ENCODE measurements around the gene MTOR. TPM values are rescaled to one million over a fixed set of nuclear protein-coding genes. Genes with fewer than 3 reads are reported as not detected.

The MTOR gene
- total RNA-seq, 6 donors from 2014 or later, result 27.5 to 61.0 (median 33.1) TPM

DNA sequence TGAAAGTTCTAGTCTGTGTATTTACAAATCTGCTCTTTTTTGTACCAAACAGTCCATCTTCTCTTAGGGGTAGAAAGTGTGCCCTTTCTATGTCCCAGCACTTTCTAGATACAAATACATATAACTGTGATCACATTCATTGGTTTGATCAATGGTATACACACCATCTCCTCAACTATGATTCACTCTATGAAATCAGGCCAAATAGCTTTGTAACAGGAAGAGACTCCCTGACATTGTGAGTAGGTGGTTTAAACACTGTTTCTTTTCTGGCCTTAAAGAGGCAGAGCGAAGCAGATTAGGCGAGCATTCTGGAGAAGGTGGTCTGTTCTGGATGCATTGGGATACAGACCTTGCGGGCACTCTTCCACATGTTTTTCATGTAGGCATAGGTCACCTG lies 123.4 kb downstream of the MTOR start:
- Histone ChIP-seq H3K4me1 (no peaks in the 10 kb centered on the region), H3K27ac (no peak overlapping the region), H3K9me3 (no peaks in the 10 kb centered on the region), H3K27me3 (no peaks in the 10 kb centered on the region), H3K36me3 (peaks cover 0 to 74% (median 50%) of the 10 kb centered on the region in 4 donors), H3K4me3 (no peak overlapping the region)
- DNase-seq (no peak), ATAC-seq (ENCODE audit: low FRiP score in 2 of 2) (no peak)
- WGBS, 2 donors, result 95 to 96% methylated on average over 3 of the region's 3 CpGs
- TF ChIP-seq POLR2AphosphoS5 (IDR thresholded peaks at IDR 0.05) (no peak), POLR2A (IDR thresholded peaks at IDR 0.05) (no peak), EP300 (IDR thresholded peaks at IDR 0.05) (no peak)
- TF ChIP-seq, protein P1, sequence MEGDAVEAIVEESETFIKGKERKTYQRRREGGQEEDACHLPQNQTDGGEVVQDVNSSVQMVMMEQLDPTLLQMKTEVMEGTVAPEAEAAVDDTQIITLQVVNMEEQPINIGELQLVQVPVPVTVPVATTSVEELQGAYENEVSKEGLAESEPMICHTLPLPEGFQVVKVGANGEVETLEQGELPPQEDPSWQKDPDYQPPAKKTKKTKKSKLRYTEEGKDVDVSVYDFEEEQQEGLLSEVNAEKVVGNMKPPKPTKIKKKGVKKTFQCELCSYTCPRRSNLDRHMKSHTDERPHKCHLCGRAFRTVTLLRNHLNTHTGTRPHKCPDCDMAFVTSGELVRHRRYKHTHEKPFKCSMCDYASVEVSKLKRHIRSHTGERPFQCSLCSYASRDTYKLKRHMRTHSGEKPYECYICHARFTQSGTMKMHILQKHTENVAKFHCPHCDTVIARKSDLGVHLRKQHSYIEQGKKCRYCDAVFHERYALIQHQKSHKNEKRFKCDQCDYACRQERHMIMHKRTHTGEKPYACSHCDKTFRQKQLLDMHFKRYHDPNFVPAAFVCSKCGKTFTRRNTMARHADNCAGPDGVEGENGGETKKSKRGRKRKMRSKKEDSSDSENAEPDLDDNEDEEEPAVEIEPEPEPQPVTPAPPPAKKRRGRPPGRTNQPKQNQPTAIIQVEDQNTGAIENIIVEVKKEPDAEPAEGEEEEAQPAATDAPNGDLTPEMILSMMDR (IDR thresholded peaks at IDR 0.05), result no peak

DNA sequence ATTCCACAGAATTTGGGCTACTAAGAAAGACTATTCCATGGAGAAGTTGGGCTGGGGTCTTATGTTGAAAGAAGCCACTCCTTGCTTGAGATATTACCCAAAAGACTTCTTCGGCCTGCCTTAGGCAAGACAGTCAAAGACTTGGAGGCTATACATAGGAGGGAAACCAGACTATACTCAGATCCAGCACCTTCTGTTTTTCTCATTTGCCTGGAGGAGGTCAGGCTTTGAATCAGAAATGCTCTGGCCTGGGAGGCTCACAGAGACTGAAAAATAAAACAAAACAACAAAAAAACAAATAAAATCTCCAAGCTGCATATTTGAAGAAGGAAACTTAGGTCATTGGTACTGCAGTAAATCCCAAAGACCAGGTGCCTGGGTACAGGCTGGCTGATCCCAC lies 124.3 kb downstream of the MTOR start:
- no peak overlapping the region for H3K27ac ChIP-seq
- 94 to 96% methylated on average over 1 of the region's 1 CpG for WGBS, 2 donors
- H3K27me3 ChIP-seq, result no peaks in the 10 kb centered on the region
- no peaks in the 10 kb centered on the region for H3K4me1 ChIP-seq
- H3K9me3 ChIP-seq, result no peaks in the 10 kb centered on the region
- TF ChIP-seq, protein P1 (IDR thresholded peaks at IDR 0.05), result no peak
- no peak for TF ChIP-seq EP300 (IDR thresholded peaks at IDR 0.05)
- no peak for TF ChIP-seq POLR2AphosphoS5 (IDR thresholded peaks at IDR 0.05)
- no peak for TF ChIP-seq POLR2A (IDR thresholded peaks at IDR 0.05)
- DNase-seq (no peak), ATAC-seq (ENCODE audit: low FRiP score in 2 of 2) (no peak)
- H3K4me3 ChIP-seq, result no peak overlapping the region
- peaks cover 0 to 74% (median 53%) of the 10 kb centered on the region in 4 donors for H3K36me3 ChIP-seq

DNA sequence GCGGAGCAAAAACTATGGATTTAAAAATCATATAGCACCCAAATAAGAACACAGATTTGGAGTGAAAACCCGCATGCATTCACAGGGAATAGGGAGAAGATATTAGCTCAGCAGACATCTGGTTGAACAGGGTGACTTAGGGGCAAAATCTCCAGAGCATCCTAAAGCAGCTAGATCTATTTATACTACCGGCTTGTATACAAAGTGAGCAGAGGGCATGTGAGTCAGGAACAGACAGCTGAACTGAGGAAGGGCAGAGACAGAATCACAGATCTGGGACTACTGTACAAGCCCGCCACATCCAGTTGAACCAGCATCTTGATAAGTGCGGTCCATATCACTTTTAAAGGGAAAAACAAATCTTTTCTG lies 127.5 kb downstream of the MTOR start:
- peaks cover 16 to 91% (median 69%) of the 10 kb centered on the region in 4 donors for H3K36me3 ChIP-seq
- no peaks in the 10 kb centered on the region for H3K4me1 ChIP-seq
- no peak for ATAC-seq (ENCODE audit: low FRiP score in 2 of 2)
- no peak for DNase-seq
- 87 to 94% methylated on average over 5 of the region's 5 CpGs for WGBS, 2 donors
- H3K4me3 ChIP-seq, result no peak overlapping the region
- no peaks in the 10 kb centered on the region for H3K27me3 ChIP-seq
- H3K27ac ChIP-seq, result no peak overlapping the region
- no peaks in the 10 kb centered on the region for H3K9me3 ChIP-seq
- TF ChIP-seq EP300 (IDR thresholded peaks at IDR 0.05), result no peak
- TF ChIP-seq POLR2AphosphoS5 (IDR thresholded peaks at IDR 0.05), result no peak
- no peak for TF ChIP-seq POLR2A (IDR thresholded peaks at IDR 0.05)
- TF ChIP-seq, protein P1 (IDR thresholded peaks at IDR 0.05), result no peak

DNA sequence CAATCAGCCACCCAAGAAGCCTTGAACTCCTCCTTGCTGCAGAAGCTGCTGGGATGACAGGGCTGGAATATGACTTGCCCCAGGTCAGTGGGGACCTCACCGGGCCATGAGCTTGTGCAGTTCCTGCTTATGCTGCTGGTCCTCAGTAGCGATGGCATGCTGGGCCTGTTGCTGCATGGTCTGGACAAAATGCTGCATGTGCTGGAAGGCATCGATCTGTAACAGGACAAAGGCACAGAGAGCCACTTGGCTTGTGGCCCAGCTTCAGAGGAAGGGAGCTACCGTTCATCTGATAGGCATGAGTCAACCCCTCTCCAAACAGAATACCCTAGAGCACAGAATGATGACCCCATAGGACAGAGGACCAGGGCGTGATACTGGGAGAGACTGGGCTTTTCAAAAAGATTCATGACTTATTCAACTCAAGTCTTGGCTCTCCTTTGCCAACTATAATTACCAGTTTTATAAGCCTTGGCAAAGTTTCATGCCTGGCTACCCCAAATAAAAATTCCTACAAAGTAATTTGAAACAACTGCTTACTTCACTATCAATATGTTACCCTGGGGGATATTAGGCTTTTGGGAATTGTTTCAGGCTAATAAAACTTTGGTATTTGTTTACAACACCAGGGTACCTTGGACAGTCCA lies 128.0 kb downstream of the MTOR start:
- Histone ChIP-seq H3K4me3 (no peak overlapping the region), H3K36me3 (peaks cover 19 to 91% (median 70%) of the 10 kb centered on the region in 4 donors), H3K4me1 (no peaks in the 10 kb centered on the region), H3K9me3 (no peaks in the 10 kb centered on the region), H3K27ac (no peak overlapping the region), H3K27me3 (no peaks in the 10 kb centered on the region)
- TF ChIP-seq POLR2AphosphoS5 (IDR thresholded peaks at IDR 0.05) (no peak), EP300 (IDR thresholded peaks at IDR 0.05) (no peak), POLR2A (IDR thresholded peaks at IDR 0.05) (no peak)
- TF ChIP-seq, protein P1 (IDR thresholded peaks at IDR 0.05), result no peak
- WGBS, 2 donors, result 66 to 86% methylated on average over 5 of the region's 5 CpGs
- ATAC-seq (ENCODE audit: low FRiP score in 2 of 2) (no peak), DNase-seq (no peak)
